Astrocyte (in vitro differentiated cells and primary cell): Measurements from ENCODE around the gene GLS. TPM values are rescaled to one million over a fixed set of nuclear protein-coding genes. Genes with fewer than 3 reads are reported as not detected.

Experiments used
- DNase-seq: peaks from one replicate; pipeline ENCODE4 v3.0.0-alpha.2; 2010; ENCODE audit warnings: low read depth
- FAIRE-seq: peaks from 2 replicates; lab custom pipeline; 2011; peaks lifted over from hg19 to GRCh38; lab: Jason Lieb, UNC
- H2AFZ ChIP-seq: 2 replicates; pipeline ENCODE4 v1.6.0; 2012; ENCODE audit warnings: low read depth, low read length, inconsistent platforms
- H3K27ac ChIP-seq: 2 replicates; pipeline ENCODE4 v1.5.1; 2011; ENCODE audit warnings: low read depth, low read length, inconsistent platforms
- H3K27me3 ChIP-seq: 2 replicates; pipeline ENCODE4 v1.6.0; 2011; ENCODE audit warnings: low read length, inconsistent platforms; ENCODE audit not compliant: insufficient read depth
- H3K36me3 ChIP-seq: 2 replicates; pipeline ENCODE4 v1.5.1; 2011; ENCODE audit warnings: low read length, inconsistent platforms; ENCODE audit not compliant: insufficient read depth
- H3K4me1 ChIP-seq: 2 replicates; pipeline ENCODE4 v1.5.1; 2011; ENCODE audit warnings: low read length, inconsistent platforms; ENCODE audit not compliant: insufficient read depth
- H3K4me2 ChIP-seq: 2 replicates; pipeline ENCODE4 v1.6.0; 2012; ENCODE audit warnings: low read length, inconsistent platforms
- H3K4me3 ChIP-seq: 2 replicates; pipeline ENCODE4 v1.5.1; 2011; ENCODE audit warnings: low read depth, mild to moderate bottlenecking, low read length, inconsistent platforms; ENCODE audit not compliant: insufficient read depth
- H3K79me2 ChIP-seq: 2 replicates; pipeline ENCODE4 v1.6.0; 2012; ENCODE audit warnings: mild to moderate bottlenecking, low read length, inconsistent platforms; ENCODE audit not compliant: insufficient read depth
- H3K9ac ChIP-seq: 2 replicates; pipeline ENCODE4 v1.6.0; 2012; ENCODE audit warnings: mild to moderate bottlenecking, low read length, inconsistent platforms
- H3K9me3 ChIP-seq: 2 replicates; pipeline ENCODE4 v1.5.1; 2012; ENCODE audit warnings: low read depth, mild to moderate bottlenecking, low read length, inconsistent platforms; ENCODE audit not compliant: insufficient read depth
- H4K20me1 ChIP-seq: 2 replicates; pipeline ENCODE4 v1.6.0; 2012; ENCODE audit warnings: low read length, inconsistent platforms; ENCODE audit not compliant: insufficient read depth
- H3K27ac Mint-ChIP-seq: one replicate; pipeline ENCODE4 v1.8.0; 2021; ENCODE audit warnings: mild to moderate bottlenecking, mixed read lengths; ENCODE audit not compliant: unreplicated experiment
- H3K27me3 Mint-ChIP-seq: one replicate; pipeline ENCODE4 v1.8.0; 2021; ENCODE audit warnings: low read depth, mixed read lengths; ENCODE audit not compliant: unreplicated experiment
- H3K36me3 Mint-ChIP-seq: one replicate; pipeline ENCODE4 v1.8.0; 2021; ENCODE audit warnings: low read depth, mixed read lengths; ENCODE audit not compliant: unreplicated experiment
- H3K4me1 Mint-ChIP-seq: one replicate; pipeline ENCODE4 v1.8.0; 2021; ENCODE audit warnings: low read depth, mixed read lengths; ENCODE audit not compliant: unreplicated experiment
- H3K4me3 Mint-ChIP-seq: one replicate; pipeline ENCODE4 v1.8.0; 2021; ENCODE audit warnings: mild to moderate bottlenecking, moderate library complexity, mixed read lengths; ENCODE audit not compliant: unreplicated experiment
- H3K9me3 Mint-ChIP-seq: one replicate; pipeline ENCODE4 v1.8.0; 2021; ENCODE audit warnings: mild to moderate bottlenecking, mixed read lengths; ENCODE audit not compliant: unreplicated experiment
- EZH2 ChIP-seq: IDR thresholded peaks from 2 replicates; pipeline ENCODE4 v1.6.1; 2012; ENCODE audit warnings: mild to moderate bottlenecking, low read length, inconsistent platforms; ENCODE audit not compliant: insufficient read depth
- total RNA-seq: library from RNA; stranded (reverse); gene quantifications from 2 replicates; pipeline ENCODE4 v1.2.1, GENCODE V29; 2021
- TF ChIP-seq, protein P1 (sequence below): IDR thresholded peaks from 2 replicates; pipeline ENCODE4 v1.5.1; 2011; ENCODE audit warnings: low read depth, mild to moderate bottlenecking, inconsistent platforms, low read length, moderate library complexity; ENCODE audit not compliant: insufficient read depth

Gene GLS
- total RNA-seq, 1 donor from 2014 or later, result 189 TPM

DNA sequence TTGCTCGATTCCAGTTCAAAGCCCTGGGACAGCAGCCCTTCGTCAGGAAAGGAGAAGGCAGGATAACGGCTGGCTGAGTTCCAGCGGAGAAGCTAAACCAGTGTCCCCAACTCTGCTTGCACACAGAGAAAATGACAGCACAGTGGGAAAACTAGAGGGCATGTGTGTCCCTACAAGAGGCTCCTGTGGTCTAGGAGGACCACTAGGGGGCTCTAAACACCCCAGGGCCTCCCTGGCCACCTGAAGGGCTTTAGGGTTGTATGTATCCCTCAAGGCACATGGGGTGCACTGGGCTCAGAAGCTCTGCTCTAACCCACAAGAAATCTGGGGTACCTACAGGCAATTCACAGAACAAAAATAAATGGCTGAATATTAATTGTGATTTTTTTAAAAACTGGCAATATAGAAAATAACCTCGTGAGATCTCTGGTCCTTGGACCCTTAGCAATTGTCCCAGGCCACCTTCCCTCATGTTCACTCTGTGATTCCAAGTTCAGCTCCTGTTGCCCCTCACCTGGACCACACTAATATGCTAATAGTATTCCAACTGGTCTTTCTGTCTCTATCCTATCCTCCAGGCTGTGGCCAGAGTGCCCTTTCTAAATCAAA is 115.8 kb downstream of the GLS start:
- FAIRE-seq (no peak), DNase-seq (no peak)
- H3K27me3 Mint-ChIP-seq, result no peaks in the 10 kb centered on the region
- Histone ChIP-seq H3K79me2 (no peaks in the 10 kb centered on the region), H3K4me1 (no peaks in the 10 kb centered on the region), H3K4me2 (no peak overlapping the region), H4K20me1 (no peaks in the 10 kb centered on the region), H3K9me3 (no peaks in the 10 kb centered on the region), H2AFZ (no peak overlapping the region), H3K27me3 (no peaks in the 10 kb centered on the region), H3K36me3 (peaks cover 46% of the 10 kb centered on the region), H3K27ac (no peak overlapping the region), H3K9ac (no peak overlapping the region), H3K4me3 (no peak overlapping the region)
- H3K27ac Mint-ChIP-seq, result no peak overlapping the region
- H3K4me3 Mint-ChIP-seq, result no peak overlapping the region
- peaks cover 53% of the 10 kb centered on the region for H3K36me3 Mint-ChIP-seq
- TF ChIP-seq, protein P1, sequence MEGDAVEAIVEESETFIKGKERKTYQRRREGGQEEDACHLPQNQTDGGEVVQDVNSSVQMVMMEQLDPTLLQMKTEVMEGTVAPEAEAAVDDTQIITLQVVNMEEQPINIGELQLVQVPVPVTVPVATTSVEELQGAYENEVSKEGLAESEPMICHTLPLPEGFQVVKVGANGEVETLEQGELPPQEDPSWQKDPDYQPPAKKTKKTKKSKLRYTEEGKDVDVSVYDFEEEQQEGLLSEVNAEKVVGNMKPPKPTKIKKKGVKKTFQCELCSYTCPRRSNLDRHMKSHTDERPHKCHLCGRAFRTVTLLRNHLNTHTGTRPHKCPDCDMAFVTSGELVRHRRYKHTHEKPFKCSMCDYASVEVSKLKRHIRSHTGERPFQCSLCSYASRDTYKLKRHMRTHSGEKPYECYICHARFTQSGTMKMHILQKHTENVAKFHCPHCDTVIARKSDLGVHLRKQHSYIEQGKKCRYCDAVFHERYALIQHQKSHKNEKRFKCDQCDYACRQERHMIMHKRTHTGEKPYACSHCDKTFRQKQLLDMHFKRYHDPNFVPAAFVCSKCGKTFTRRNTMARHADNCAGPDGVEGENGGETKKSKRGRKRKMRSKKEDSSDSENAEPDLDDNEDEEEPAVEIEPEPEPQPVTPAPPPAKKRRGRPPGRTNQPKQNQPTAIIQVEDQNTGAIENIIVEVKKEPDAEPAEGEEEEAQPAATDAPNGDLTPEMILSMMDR, result peak; percentile 73
- TF ChIP-seq EZH2, result no peak
- peaks cover 1% of the 10 kb centered on the region for H3K9me3 Mint-ChIP-seq
- peaks cover 15% of the 10 kb centered on the region for H3K4me1 Mint-ChIP-seq

- H3K36me3 ChIP-seq, result peaks cover 46% of the 10 kb centered on the region
- H3K79me2 ChIP-seq, result no peaks in the 10 kb centered on the region
- no peak overlapping the region for H3K27ac ChIP-seq
- H3K27me3 Mint-ChIP-seq, result no peaks in the 10 kb centered on the region
- H2AFZ ChIP-seq, result no peak overlapping the region
- H3K4me1 ChIP-seq, result no peaks in the 10 kb centered on the region
- peak overlapping the region; percentile 87 for H3K27ac Mint-ChIP-seq
- FAIRE-seq, result no peak
- no peak overlapping the region for H3K4me3 Mint-ChIP-seq
- H3K9me3 Mint-ChIP-seq, result peaks cover 1% of the 10 kb centered on the region
- H3K9me3 ChIP-seq, result no peaks in the 10 kb centered on the region
- H3K4me1 Mint-ChIP-seq, result peaks cover 15% of the 10 kb centered on the region
- H3K4me3 ChIP-seq, result no peak overlapping the region
- no peak overlapping the region for H3K4me2 ChIP-seq
- peaks cover 53% of the 10 kb centered on the region for H3K36me3 Mint-ChIP-seq
- no peak overlapping the region for H3K9ac ChIP-seq
- DNase-seq, result no peak
- H4K20me1 ChIP-seq, result no peaks in the 10 kb centered on the region
- no peaks in the 10 kb centered on the region for H3K27me3 ChIP-seq
- no peak for TF ChIP-seq EZH2
- TF ChIP-seq, protein P1, result no peak
Observed at GRCh38 chr2:190996947-190997346, 116.3 kb downstream of the GLS start.

DNA sequence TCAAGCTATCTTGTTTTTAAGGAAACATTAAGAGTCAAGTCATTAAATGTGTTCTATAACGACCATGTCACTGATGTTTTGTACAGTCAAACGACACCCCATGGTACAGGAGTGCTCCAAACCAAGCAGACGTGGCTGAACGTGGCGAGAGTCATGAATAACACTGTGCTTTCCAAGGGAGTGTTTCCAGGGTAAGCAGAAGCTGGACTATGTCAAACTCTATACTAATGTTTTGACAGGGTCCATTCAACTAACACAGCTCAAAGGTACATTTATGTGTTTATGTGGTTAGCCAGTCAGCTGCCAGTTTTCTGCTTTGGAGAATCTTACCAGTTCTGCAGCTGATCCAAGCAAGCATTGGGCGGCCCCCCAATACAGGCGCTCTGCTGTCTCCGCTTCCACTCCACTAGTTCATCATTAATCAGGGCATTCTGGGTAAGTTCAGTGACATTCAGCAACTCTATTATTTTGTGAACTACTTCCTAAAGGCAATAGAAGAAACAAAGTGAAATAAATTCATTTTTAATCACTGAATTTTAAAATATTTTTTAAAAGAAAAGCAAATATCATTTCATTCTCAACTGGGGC is 117.0 kb downstream of the GLS start:
- H3K27me3 Mint-ChIP-seq, result no peaks in the 10 kb centered on the region
- Histone ChIP-seq H3K9ac (no peak overlapping the region), H3K79me2 (no peaks in the 10 kb centered on the region), H3K36me3 (peaks cover 46% of the 10 kb centered on the region), H3K27me3 (no peaks in the 10 kb centered on the region), H3K4me1 (no peaks in the 10 kb centered on the region), H2AFZ (no peak overlapping the region), H3K9me3 (no peaks in the 10 kb centered on the region), H3K27ac (no peak overlapping the region), H3K4me3 (no peak overlapping the region), H3K4me2 (no peak overlapping the region), H4K20me1 (no peaks in the 10 kb centered on the region)
- H3K36me3 Mint-ChIP-seq, result peaks cover 54% of the 10 kb centered on the region
- no peak overlapping the region for H3K4me3 Mint-ChIP-seq
- DNase-seq (no peak), FAIRE-seq (no peak)
- peaks cover 1% of the 10 kb centered on the region for H3K9me3 Mint-ChIP-seq
- peaks cover 16% of the 10 kb centered on the region for H3K4me1 Mint-ChIP-seq
- peak overlapping the region; percentile 87 for H3K27ac Mint-ChIP-seq
- TF ChIP-seq, protein P1, result no peak
- no peak for TF ChIP-seq EZH2
